ENCODE results near the gene TXNDC11.

TXNDC11 gene

DNA sequence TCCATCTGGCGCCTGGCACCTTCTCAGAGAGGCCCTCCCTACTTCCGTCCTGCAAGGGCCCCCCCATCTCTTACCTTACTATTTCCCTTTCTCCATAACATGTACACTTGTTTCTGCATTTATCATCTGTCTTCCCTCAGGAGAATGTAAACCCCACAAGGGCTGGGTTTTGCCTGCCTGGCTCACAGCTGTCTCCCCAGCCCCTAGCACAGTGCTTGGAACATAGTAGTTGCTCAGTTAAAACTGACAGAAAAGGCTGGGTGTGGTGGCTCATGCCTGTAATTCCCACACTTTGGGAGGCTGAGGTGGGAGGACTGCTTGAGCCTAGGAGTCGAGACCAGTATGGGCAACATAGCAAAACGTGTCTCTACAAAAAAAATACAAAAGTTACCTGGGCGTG is 80.1 kb downstream of the TXNDC11 start:
- DNase-seq (ENCODE audit: low read depth): no peak
- no peak for TF ChIP-seq MYC (IDR thresholded peaks at IDR 0.05; ENCODE audit: low read depth, low read length)
- TF ChIP-seq, protein P1, sequence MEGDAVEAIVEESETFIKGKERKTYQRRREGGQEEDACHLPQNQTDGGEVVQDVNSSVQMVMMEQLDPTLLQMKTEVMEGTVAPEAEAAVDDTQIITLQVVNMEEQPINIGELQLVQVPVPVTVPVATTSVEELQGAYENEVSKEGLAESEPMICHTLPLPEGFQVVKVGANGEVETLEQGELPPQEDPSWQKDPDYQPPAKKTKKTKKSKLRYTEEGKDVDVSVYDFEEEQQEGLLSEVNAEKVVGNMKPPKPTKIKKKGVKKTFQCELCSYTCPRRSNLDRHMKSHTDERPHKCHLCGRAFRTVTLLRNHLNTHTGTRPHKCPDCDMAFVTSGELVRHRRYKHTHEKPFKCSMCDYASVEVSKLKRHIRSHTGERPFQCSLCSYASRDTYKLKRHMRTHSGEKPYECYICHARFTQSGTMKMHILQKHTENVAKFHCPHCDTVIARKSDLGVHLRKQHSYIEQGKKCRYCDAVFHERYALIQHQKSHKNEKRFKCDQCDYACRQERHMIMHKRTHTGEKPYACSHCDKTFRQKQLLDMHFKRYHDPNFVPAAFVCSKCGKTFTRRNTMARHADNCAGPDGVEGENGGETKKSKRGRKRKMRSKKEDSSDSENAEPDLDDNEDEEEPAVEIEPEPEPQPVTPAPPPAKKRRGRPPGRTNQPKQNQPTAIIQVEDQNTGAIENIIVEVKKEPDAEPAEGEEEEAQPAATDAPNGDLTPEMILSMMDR (IDR thresholded peaks at IDR 0.05; ENCODE audit: low read depth, low read length): no peak
- TF ChIP-seq, protein P2, sequence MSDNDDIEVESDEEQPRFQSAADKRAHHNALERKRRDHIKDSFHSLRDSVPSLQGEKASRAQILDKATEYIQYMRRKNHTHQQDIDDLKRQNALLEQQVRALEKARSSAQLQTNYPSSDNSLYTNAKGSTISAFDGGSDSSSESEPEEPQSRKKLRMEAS (IDR thresholded peaks at IDR 0.05; ENCODE audit: low read depth, low read length): no peak
- TF ChIP-seq POLR2A (IDR thresholded peaks at IDR 0.05; ENCODE audit: extremely low read depth, insufficient read length): no peak
- H3K4me3 ChIP-seq (ENCODE audit: low read depth, low read length): no peak overlapping the region

DNA sequence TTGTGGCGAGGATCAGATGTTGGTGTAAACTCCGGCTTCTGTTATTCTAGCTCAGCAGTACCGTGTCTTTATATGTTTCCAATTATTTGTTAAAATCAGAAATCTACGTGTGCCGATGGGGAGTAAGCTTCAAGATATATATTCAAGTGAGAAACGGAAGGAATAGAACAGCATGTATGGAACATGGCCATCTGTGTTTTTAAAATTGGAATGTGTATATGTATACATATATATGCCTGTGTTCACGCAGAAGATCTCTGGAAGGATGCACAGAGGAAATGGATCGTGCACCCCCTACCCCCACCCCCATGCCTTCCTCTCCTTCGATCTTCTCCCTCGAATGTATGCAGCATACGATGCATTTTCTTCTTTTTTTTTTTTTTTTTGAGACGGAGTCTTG is 82.1 kb downstream of the TXNDC11 start:
- TF ChIP-seq, protein P1 (IDR thresholded peaks at IDR 0.05; ENCODE audit: low read depth, low read length): no peak
- TF ChIP-seq MYC (IDR thresholded peaks at IDR 0.05; ENCODE audit: low read depth, low read length): no peak
- no peak for TF ChIP-seq POLR2A (IDR thresholded peaks at IDR 0.05; ENCODE audit: extremely low read depth, insufficient read length)
- TF ChIP-seq, protein P2 (IDR thresholded peaks at IDR 0.05; ENCODE audit: low read depth, low read length): no peak
- no peak overlapping the region for H3K4me3 ChIP-seq (ENCODE audit: low read depth, low read length)
- DNase-seq (ENCODE audit: low read depth): no peak

DNA sequence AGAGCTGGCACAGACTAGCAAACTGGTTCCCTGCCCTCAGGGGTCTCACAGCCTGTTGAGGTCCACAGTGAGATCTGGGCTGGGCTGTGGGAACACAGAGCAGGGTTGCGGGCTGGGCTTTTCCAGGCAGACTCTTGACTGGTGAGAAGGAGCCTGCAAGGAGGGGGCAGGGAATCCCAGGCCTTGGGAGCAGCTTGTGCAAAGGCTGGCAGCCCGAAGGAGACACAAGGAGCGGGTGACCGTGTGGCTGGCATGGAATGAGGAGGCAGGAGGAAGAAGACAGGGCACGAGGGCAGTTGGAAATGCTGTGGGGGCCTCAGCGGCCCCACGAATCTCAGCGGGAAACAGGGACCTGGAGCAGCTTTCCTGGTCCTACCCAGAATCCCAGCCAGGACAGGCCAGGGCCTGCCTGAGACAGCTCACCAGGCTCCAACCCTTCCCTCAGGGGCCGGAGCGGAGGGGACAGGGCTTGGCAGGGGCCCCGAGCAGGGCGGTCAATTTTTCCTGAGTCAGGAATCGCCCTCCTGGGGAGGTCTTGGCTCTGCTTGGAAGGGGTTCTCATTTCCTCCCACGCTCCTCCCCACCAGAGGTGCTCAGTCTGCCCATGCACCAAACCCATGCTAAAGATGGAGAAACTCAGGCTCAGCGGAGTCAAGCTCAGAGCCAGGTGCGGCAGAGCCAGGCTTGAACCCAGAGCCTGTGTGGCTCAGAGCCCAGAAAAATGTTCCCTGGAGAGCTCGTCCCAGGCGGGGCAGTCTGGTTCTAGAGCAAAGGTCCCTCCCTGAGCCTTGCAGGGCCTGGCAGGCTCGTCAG is 83.6 kb downstream of the TXNDC11 start:
- DNase-seq (ENCODE audit: low read depth): no peak
- no peak overlapping the region for H3K4me3 ChIP-seq (ENCODE audit: low read depth, low read length)
- TF ChIP-seq POLR2A (IDR thresholded peaks at IDR 0.05; ENCODE audit: extremely low read depth, insufficient read length) (no peak), MYC (IDR thresholded peaks at IDR 0.05; ENCODE audit: low read depth, low read length) (no peak)
- TF ChIP-seq, protein P2 (IDR thresholded peaks at IDR 0.05; ENCODE audit: low read depth, low read length): no peak
- TF ChIP-seq, protein P1 (IDR thresholded peaks at IDR 0.05; ENCODE audit: low read depth, low read length): no peak

DNA sequence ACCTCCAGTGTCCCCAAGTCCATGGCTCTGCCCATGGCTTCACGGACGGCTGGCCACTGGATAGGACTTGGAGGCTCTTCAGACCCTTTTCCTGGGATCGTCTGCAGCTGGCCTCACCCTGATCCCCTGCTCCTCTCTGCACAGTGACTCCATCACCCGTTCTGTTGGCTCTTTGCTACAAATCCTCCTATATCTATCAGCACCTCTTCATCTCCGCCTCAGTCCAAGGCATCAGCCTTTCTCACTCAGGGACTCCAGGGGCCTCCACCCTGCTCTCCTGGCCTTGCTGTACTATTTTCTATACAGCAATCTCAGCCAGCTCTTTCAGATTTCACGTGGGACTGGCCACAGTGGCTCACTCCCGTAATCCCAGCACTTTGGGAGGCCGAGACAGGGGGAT is 85.1 kb downstream of the TXNDC11 start:
- TF ChIP-seq POLR2A (IDR thresholded peaks at IDR 0.05; ENCODE audit: extremely low read depth, insufficient read length): no peak
- no peak for TF ChIP-seq MYC (IDR thresholded peaks at IDR 0.05; ENCODE audit: low read depth, low read length)
- TF ChIP-seq, protein P2 (IDR thresholded peaks at IDR 0.05; ENCODE audit: low read depth, low read length): no peak
- TF ChIP-seq, protein P1 (IDR thresholded peaks at IDR 0.05; ENCODE audit: low read depth, low read length): no peak
- DNase-seq (ENCODE audit: low read depth): no peak
- no peak overlapping the region for H3K4me3 ChIP-seq (ENCODE audit: low read depth, low read length)

DNA sequence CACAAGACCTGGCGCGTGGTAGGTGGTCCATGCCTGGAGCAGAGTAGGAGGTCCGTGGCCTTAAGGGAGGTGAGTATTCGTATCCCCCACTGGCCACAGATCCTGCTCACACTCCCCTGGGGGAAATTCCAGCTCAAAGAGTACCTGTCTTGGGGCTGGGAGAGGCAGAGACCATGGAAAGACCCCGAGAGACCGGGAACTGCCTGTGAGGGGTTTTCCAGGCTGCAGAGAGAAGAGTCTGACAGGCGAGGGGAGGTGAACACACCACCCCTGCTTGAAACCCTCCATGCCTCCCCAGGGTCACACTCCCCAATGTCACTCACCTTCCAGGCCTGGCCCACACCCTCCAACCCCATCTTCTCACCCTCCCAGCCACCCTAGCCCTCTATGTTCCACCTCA is 87.0 kb downstream of the TXNDC11 start:
- H3K4me3 ChIP-seq (ENCODE audit: low read depth, low read length): no peak overlapping the region
- TF ChIP-seq, protein P2 (IDR thresholded peaks at IDR 0.05; ENCODE audit: low read depth, low read length): no peak
- TF ChIP-seq, protein P1 (IDR thresholded peaks at IDR 0.05; ENCODE audit: low read depth, low read length): no peak
- TF ChIP-seq MYC (IDR thresholded peaks at IDR 0.05; ENCODE audit: low read depth, low read length) (no peak), POLR2A (IDR thresholded peaks at IDR 0.05; ENCODE audit: extremely low read depth, insufficient read length) (no peak)
- DNase-seq (ENCODE audit: low read depth): no peak

All from NB4 (cell line).